ENCODE measurements around the gene S100A2. TPM values are rescaled to one million over a fixed set of nuclear protein-coding genes. Genes with fewer than 3 reads are reported as not detected.

The S100A2 gene
- total and polyA plus RNA-seq, 5 donors from 2014 or later = not detected

- H3K4me1 ChIP-seq (ENCODE audit: control insufficient read depth, insufficient read depth, low read length, poor library complexity, severe bottlenecking) = peaks cover 59% of the 10 kb centered on the region
- H3K4me1 Mint-ChIP-seq = peaks cover 5 to 70% (median 39%) of the 10 kb centered on the region in 4 donors
These were observed 19.3 kb downstream of the S100A2 start for GRCh38 chr1:153546371-153546770.

GRCh38 chr1:153545067-153546055, 20.3 kb downstream of the S100A2 start, which contains the start of gene S100A4:
Gene S100A4, minus strand, starts transcription at chr1:153545806. Its CDS starts 1,012 bp downstream, at chr1:153544794.
- no peaks in the 10 kb centered on the region for H3K9me3 ChIP-seq (ENCODE audit: control insufficient read depth in 2 of 2, low read length in 2 of 2)
- Mint-ChIP-seq H3K4me3 (peak within 1 kb of the TSS; percentile 97 to 100 (median 98)), H3K27ac (peak within 1 kb of the TSS; percentile 97 to 99 (median 98)), H3K4me1 (peaks cover 5 to 80% (median 47%) of the 10 kb centered on the region in 4 donors), H3K9me3 (no peaks in the 10 kb centered on the region), H3K36me3 (peaks cover 31% of the 10 kb centered on the region), H3K27me3 (no peaks in the 10 kb centered on the region)
- peak within 1 kb of the TSS; percentile 82 for H3K27ac ChIP-seq (ENCODE audit: insufficient read depth, low read length, poor library complexity, severe bottlenecking)
- peaks cover 69% of the 10 kb centered on the region for H3K4me1 ChIP-seq (ENCODE audit: control insufficient read depth, insufficient read depth, low read length, poor library complexity, severe bottlenecking)
- peak; percentile 75 to 95 (median 81) for DNase-seq
- peaks cover 16% of the 10 kb centered on the region for H3K36me3 ChIP-seq (ENCODE audit: control insufficient read depth, insufficient read depth, low read length)
- H3K4me3 ChIP-seq (ENCODE audit: low read depth, low read length) = peak within 1 kb of the TSS; percentile 93
- H3K27me3 ChIP-seq (ENCODE audit: control insufficient read depth, insufficient read depth, low read length) = no peaks in the 10 kb centered on the region
- peak; percentile 69 to 77 for ATAC-seq (ENCODE audit: low read depth in 2 of 2)

More at GRCh38 chr1:153546371-153546770, 19.3 kb downstream of the S100A2 start:
- H3K9me3 ChIP-seq (ENCODE audit: control insufficient read depth in 2 of 2, low read length in 2 of 2) = no peaks in the 10 kb centered on the region
- DNase-seq = no peak
- no peaks in the 10 kb centered on the region for H3K27me3 ChIP-seq (ENCODE audit: control insufficient read depth, insufficient read depth, low read length)
- H3K4me3 ChIP-seq (ENCODE audit: low read depth, low read length) = peak overlapping the region; percentile 93
- no peak for ATAC-seq (ENCODE audit: low read depth in 2 of 2)
- H3K27ac ChIP-seq (ENCODE audit: insufficient read depth, low read length, poor library complexity, severe bottlenecking) = peak overlapping the region; percentile 82
- Mint-ChIP-seq H3K9me3 (no peaks in the 10 kb centered on the region), H3K36me3 (peaks cover 28% of the 10 kb centered on the region), H3K4me3 (peak overlapping the region in 3 of 4 donors; percentile 97 to 100 (median 97)), H3K27ac (peak overlapping the region; percentile 97 to 99 (median 98)), H3K27me3 (no peaks in the 10 kb centered on the region)
- H3K36me3 ChIP-seq (ENCODE audit: control insufficient read depth, insufficient read depth, low read length) = peaks cover 16% of the 10 kb centered on the region

- no peaks in the 10 kb centered on the region for H3K27me3 ChIP-seq (ENCODE audit: control insufficient read depth, insufficient read depth, low read length)
- peak overlapping the region; percentile 93 for H3K4me3 ChIP-seq (ENCODE audit: low read depth, low read length)
- H3K36me3 Mint-ChIP-seq = peaks cover 35% of the 10 kb centered on the region
- peak overlapping the region; percentile 97 to 99 (median 98) for H3K27ac Mint-ChIP-seq
- H3K27me3 Mint-ChIP-seq = no peaks in the 10 kb centered on the region
- peak overlapping the region; percentile 97 to 100 (median 98) for H3K4me3 Mint-ChIP-seq
- no peaks in the 10 kb centered on the region for H3K9me3 Mint-ChIP-seq
- peaks cover 16% of the 10 kb centered on the region for H3K36me3 ChIP-seq (ENCODE audit: control insufficient read depth, insufficient read depth, low read length)
- H3K4me1 ChIP-seq (ENCODE audit: control insufficient read depth, insufficient read depth, low read length, poor library complexity, severe bottlenecking) = peaks cover 77% of the 10 kb centered on the region
- ATAC-seq (ENCODE audit: low read depth in 2 of 2) (no peak), DNase-seq (no peak)
- peaks cover 6 to 85% (median 55%) of the 10 kb centered on the region in 4 donors for H3K4me1 Mint-ChIP-seq
- peak overlapping the region; percentile 82 for H3K27ac ChIP-seq (ENCODE audit: insufficient read depth, low read length, poor library complexity, severe bottlenecking)
- no peaks in the 10 kb centered on the region for H3K9me3 ChIP-seq (ENCODE audit: control insufficient read depth in 2 of 2, low read length in 2 of 2)
These were observed 21.1 kb downstream of the S100A2 start for GRCh38 chr1:153544453-153545066.

- Mint-ChIP-seq H3K27me3 (no peaks in the 10 kb centered on the region), H3K4me1 (peaks cover 8 to 86% (median 60%) of the 10 kb centered on the region in 4 donors), H3K27ac (peak overlapping the region; percentile 97 to 99 (median 98)), H3K4me3 (peak overlapping the region; percentile 97 to 100 (median 98)), H3K9me3 (no peaks in the 10 kb centered on the region), H3K36me3 (peaks cover 35% of the 10 kb centered on the region)
- Histone ChIP-seq H3K27ac (ENCODE audit: insufficient read depth, low read length, poor library complexity, severe bottlenecking) (peak overlapping the region; percentile 82), H3K27me3 (ENCODE audit: control insufficient read depth, insufficient read depth, low read length) (no peaks in the 10 kb centered on the region), H3K9me3 (ENCODE audit: control insufficient read depth in 2 of 2, low read length in 2 of 2) (no peaks in the 10 kb centered on the region), H3K4me3 (ENCODE audit: low read depth, low read length) (peak overlapping the region; percentile 93), H3K36me3 (ENCODE audit: control insufficient read depth, insufficient read depth, low read length) (peaks cover 16% of the 10 kb centered on the region), H3K4me1 (ENCODE audit: control insufficient read depth, insufficient read depth, low read length, poor library complexity, severe bottlenecking) (peaks cover 79% of the 10 kb centered on the region)
- ATAC-seq (ENCODE audit: low read depth in 2 of 2) = no peak
- DNase-seq = no peak
These were observed 21.9 kb downstream of the S100A2 start for GRCh38 chr1:153543736-153544135.

- no peak for DNase-seq
- Mint-ChIP-seq H3K4me3 (peak overlapping the region; percentile 97 to 100 (median 98)), H3K27ac (peak overlapping the region; percentile 97 to 99 (median 98)), H3K27me3 (no peaks in the 10 kb centered on the region), H3K9me3 (no peaks in the 10 kb centered on the region), H3K4me1 (peaks cover 8 to 86% (median 62%) of the 10 kb centered on the region in 4 donors), H3K36me3 (peaks cover 35% of the 10 kb centered on the region)
- Histone ChIP-seq H3K27me3 (ENCODE audit: control insufficient read depth, insufficient read depth, low read length) (no peaks in the 10 kb centered on the region), H3K4me1 (ENCODE audit: control insufficient read depth, insufficient read depth, low read length, poor library complexity, severe bottlenecking) (peaks cover 79% of the 10 kb centered on the region), H3K27ac (ENCODE audit: insufficient read depth, low read length, poor library complexity, severe bottlenecking) (peak overlapping the region; percentile 82), H3K9me3 (ENCODE audit: control insufficient read depth in 2 of 2, low read length in 2 of 2) (no peaks in the 10 kb centered on the region), H3K36me3 (ENCODE audit: control insufficient read depth, insufficient read depth, low read length) (peaks cover 16% of the 10 kb centered on the region), H3K4me3 (ENCODE audit: low read depth, low read length) (peak overlapping the region; percentile 93)
- ATAC-seq (ENCODE audit: low read depth in 2 of 2) = no peak
These were observed 22.5 kb downstream of the S100A2 start for GRCh38 chr1:153542956-153543711.

- Mint-ChIP-seq H3K4me3 (peak overlapping the region; percentile 83 to 97 (median 87)), H3K36me3 (peaks cover 35% of the 10 kb centered on the region), H3K27ac (peak overlapping the region; percentile 97 to 99 (median 98)), H3K27me3 (no peaks in the 10 kb centered on the region), H3K4me1 (peaks cover 8 to 94% (median 66%) of the 10 kb centered on the region in 4 donors), H3K9me3 (no peaks in the 10 kb centered on the region)
- Histone ChIP-seq H3K27me3 (ENCODE audit: control insufficient read depth, insufficient read depth, low read length) (no peaks in the 10 kb centered on the region), H3K4me3 (ENCODE audit: low read depth, low read length) (peak overlapping the region; percentile 45), H3K27ac (ENCODE audit: insufficient read depth, low read length, poor library complexity, severe bottlenecking) (peak overlapping the region; percentile 82), H3K36me3 (ENCODE audit: control insufficient read depth, insufficient read depth, low read length) (peaks cover 16% of the 10 kb centered on the region), H3K9me3 (ENCODE audit: control insufficient read depth in 2 of 2, low read length in 2 of 2) (no peaks in the 10 kb centered on the region), H3K4me1 (ENCODE audit: control insufficient read depth, insufficient read depth, low read length, poor library complexity, severe bottlenecking) (peaks cover 77% of the 10 kb centered on the region)
- no peak for DNase-seq
- ATAC-seq (ENCODE audit: low read depth in 2 of 2) = no peak
These were observed 23.7 kb downstream of the S100A2 start for GRCh38 chr1:153541641-153542590.
